PC-9 (cell line): ENCODE data around the gene CRYGD. TPM values are rescaled to one million over a fixed set of nuclear protein-coding genes. Genes with fewer than 3 reads are reported as not detected.
"Not testable (repeated sequence)": the region's sequence is repeated elsewhere in the genome, so short reads cannot be mapped to it uniquely, and the experiment has no call there.

ENCODE experiments used
- BruUV-seq: library from RNA; stranded (reverse); fragments of 400-500 nt; replicated peaks from 2 replicates; lab custom pipeline; 2021; lab: Mats Ljungman, UMichigan
- CTCF ChIA-PET: fragments of 300-600 bp; sonication (Branson Sonifier 250); formaldehyde crosslinking; loops from one replicate; lab custom pipeline; 2022; ENCODE audit warnings: antibody characterized with exemption; lab: Charles Lee
- POLR2A ChIA-PET: fragments of 300-600 bp; sonication (Branson Sonifier 250); formaldehyde crosslinking; loops from one replicate; lab custom pipeline; 2022; ENCODE audit warnings: antibody characterized with exemption; ENCODE audit not compliant: unreplicated experiment; lab: Charles Lee
- DNase-seq, 2 experiments: peaks; one replicate each; pipeline versions ENCODE4 v3.0.0 to v3.0.0-alpha.2; 2015 to 2022; ENCODE audit warnings: mixed read lengths in 1 of 2
- H2AFZ ChIP-seq: fragments of 200-600 bp; sonication (generic); 2 replicates; pipeline ENCODE4 v1.8.1; 2017; ENCODE audit warnings: antibody characterized with exemption
- H3F3A ChIP-seq: fragments of 200-600 bp; sonication (generic); 2 replicates; pipeline ENCODE4 v1.8.1; 2017; ENCODE audit warnings: antibody characterized with exemption, mild to moderate bottlenecking, low read depth; ENCODE audit not compliant: insufficient read depth
- H3K27ac ChIP-seq: fragments of 200-600 bp; sonication (generic); 2 replicates; pipeline ENCODE4 v1.6.1; 2016; ENCODE audit warnings: mixed run types
- H3K27me3 ChIP-seq: fragments of 200-600 bp; sonication (generic); 2 replicates; pipeline ENCODE4 v1.6.1; 2016; ENCODE audit warnings: low read depth, mixed run types; ENCODE audit not compliant: insufficient read depth
- H3K36me3 ChIP-seq: fragments of 200-600 bp; sonication (generic); 2 replicates; pipeline ENCODE4 v1.6.1; 2016; ENCODE audit warnings: low read depth, mixed run types
- H3K4me1 ChIP-seq: fragments of 200-600 bp; sonication (generic); replicated peaks from 2 replicates; pipeline ENCODE4 v1.6.1; 2016; ENCODE audit warnings: mixed run types; ENCODE audit not compliant: insufficient read depth
- H3K4me2 ChIP-seq: fragments of 200-600 bp; sonication (generic); 2 replicates; pipeline ENCODE4 v1.6.1; 2017; ENCODE audit warnings: mixed run types
- H3K4me3 ChIP-seq: fragments of 200-600 bp; sonication (generic); 2 replicates; pipeline ENCODE4 v1.6.1; 2016; ENCODE audit warnings: mixed run types
- H3K79me2 ChIP-seq: fragments of 200-600 bp; sonication (generic); 2 replicates; pipeline ENCODE4 v1.6.1; 2017; ENCODE audit warnings: low read depth, mixed run types
- H3K9me2 ChIP-seq: fragments of 200-600 bp; sonication (generic); 2 replicates; pipeline ENCODE4 v1.8.1; 2017; ENCODE audit warnings: mild to moderate bottlenecking; ENCODE audit not compliant: insufficient read depth
- H3K9me3 ChIP-seq: fragments of 200-600 bp; sonication (generic); 2 replicates; pipeline ENCODE4 v1.8.1; 2016; ENCODE audit warnings: low read depth; ENCODE audit not compliant: insufficient read depth
- H4K20me1 ChIP-seq: fragments of 200-600 bp; sonication (generic); 2 replicates; pipeline ENCODE4 v1.8.1; 2017; ENCODE audit not compliant: insufficient read depth
- EZH2 ChIP-seq: fragments of 200-600 bp; sonication (generic); IDR thresholded peaks from 2 replicates; pipeline ENCODE4 v1.8.0; 2017; ENCODE audit warnings: antibody characterized with exemption, low read depth
- intact Hi-C: fragments of 100-400 bp; cut with micrococcal nuclease; formaldehyde crosslinking; loops from one replicate; pipeline ENCODE4 v1.10.0; 2022; ENCODE audit not compliant: unreplicated experiment
- total RNA-seq: library from RNA; stranded (reverse); gene quantifications from 2 replicates; pipeline ENCODE4 v1.2.3, GENCODE V29; 2021
- TF ChIP-seq, protein P1 (sequence below): fragments of 200-600 bp; sonication (generic); conservative IDR thresholded peaks from 2 replicates; pipeline ENCODE4 v1.6.1; 2017; ENCODE audit warnings: mixed run types, antibody characterized with exemption, mild to moderate bottlenecking, moderate library complexity

Gene CRYGD
- total RNA-seq, 1 experiment from 2014 or later, result not detected

DNA sequence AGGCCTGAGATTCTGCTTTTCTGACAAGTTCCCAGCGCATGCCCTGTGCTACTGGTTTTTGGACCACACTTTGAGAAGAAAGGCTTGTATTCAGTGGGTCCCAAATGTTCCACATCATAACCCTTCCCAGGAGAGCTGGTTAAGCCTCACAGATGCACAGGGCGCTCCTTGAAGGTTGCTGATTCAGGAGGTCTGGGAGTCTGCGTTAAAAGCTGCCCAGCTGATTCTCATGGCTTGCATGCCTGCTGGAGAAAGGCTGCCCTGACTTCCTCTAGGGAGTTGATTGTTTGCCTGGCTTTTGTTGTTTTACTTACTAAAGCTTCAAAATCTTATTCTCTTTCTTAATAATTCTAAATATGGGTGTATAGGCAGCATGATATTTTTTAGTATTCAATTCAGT lies 20.7 kb downstream of the CRYGD start:
- no peak overlapping the region for H3K4me2 ChIP-seq
- H4K20me1 ChIP-seq, result no peaks in the 10 kb centered on the region
- no TSS peak for BruUV-seq
- CTCF ChIA-PET, result interaction anchor here (0.6 kb wide), 1 partner anchor 1106 kb away, joined by 3 read pairs; no protein-coding TSS in a partner anchor
- intact Hi-C loops, result loop anchor here (2.0 kb wide), 1 partner anchor 71 kb away; no protein-coding TSS in a partner anchor
- no peaks in the 10 kb centered on the region for H3F3A ChIP-seq
- TF ChIP-seq, protein P1, sequence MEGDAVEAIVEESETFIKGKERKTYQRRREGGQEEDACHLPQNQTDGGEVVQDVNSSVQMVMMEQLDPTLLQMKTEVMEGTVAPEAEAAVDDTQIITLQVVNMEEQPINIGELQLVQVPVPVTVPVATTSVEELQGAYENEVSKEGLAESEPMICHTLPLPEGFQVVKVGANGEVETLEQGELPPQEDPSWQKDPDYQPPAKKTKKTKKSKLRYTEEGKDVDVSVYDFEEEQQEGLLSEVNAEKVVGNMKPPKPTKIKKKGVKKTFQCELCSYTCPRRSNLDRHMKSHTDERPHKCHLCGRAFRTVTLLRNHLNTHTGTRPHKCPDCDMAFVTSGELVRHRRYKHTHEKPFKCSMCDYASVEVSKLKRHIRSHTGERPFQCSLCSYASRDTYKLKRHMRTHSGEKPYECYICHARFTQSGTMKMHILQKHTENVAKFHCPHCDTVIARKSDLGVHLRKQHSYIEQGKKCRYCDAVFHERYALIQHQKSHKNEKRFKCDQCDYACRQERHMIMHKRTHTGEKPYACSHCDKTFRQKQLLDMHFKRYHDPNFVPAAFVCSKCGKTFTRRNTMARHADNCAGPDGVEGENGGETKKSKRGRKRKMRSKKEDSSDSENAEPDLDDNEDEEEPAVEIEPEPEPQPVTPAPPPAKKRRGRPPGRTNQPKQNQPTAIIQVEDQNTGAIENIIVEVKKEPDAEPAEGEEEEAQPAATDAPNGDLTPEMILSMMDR, result no peak
- TF ChIP-seq EZH2, result no peak
- no peak overlapping the region for H2AFZ ChIP-seq
- DNase-seq, result no peak
- H3K27ac ChIP-seq, result no peak overlapping the region
- no peaks in the 10 kb centered on the region for H3K36me3 ChIP-seq
- H3K4me1 ChIP-seq, result no peaks in the 10 kb centered on the region
- POLR2A ChIA-PET, result no interaction called here
- no peak overlapping the region for H3K4me3 ChIP-seq
- H3K27me3 ChIP-seq, result no peaks in the 10 kb centered on the region
- no peaks in the 10 kb centered on the region for H3K79me2 ChIP-seq
- no peaks in the 10 kb centered on the region for H3K9me2 ChIP-seq
- H3K9me3 ChIP-seq, result no peaks in the 10 kb centered on the region

DNA sequence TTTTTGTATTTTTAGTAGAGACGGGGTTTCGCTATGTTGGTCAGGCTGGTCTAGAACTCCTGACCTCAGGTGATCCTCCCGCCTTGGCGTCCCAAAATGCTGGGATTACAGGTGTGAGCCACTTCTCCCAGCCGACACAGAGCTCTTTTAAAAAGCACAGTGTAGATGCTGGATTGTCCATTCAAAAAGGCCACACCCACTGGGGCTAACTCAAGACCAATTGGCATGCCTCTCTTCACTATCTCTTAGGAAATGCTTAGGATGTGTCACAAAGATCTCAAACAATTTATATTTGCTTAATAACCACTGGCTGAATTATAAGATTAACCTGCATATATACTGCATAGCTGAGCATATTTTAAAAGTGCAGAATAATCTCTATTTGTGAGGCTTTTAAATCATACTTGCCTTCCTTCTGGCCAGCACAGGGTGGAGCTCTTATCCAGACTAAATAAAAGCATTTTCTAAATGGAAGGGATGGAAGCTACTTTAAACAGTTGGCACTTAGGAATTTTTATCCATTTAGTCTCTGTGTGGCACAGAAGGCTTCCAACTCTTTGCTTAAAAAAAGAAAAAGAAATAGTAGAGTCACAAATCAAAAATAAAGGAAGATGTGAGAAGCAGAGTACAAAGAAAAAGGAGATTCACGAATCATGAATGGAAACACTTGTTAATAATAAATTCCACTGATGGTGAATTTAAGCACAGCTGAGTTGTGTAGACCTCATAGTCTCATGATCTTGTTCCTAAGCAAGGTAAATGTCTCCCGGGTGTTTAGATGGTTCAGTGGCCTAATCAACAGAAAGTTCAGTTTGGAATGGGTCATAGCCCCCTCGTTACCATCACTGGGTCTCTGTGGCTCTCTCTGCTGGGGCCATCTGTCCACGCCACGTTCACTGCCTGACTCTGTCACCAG lies 22.4 kb downstream of the CRYGD start:
- Histone ChIP-seq H2AFZ (no peak overlapping the region), H3F3A (no peaks in the 10 kb centered on the region), H4K20me1 (no peaks in the 10 kb centered on the region), H3K36me3 (no peaks in the 10 kb centered on the region), H3K4me1 (no peaks in the 10 kb centered on the region), H3K4me3 (no peak overlapping the region), H3K9me3 (no peaks in the 10 kb centered on the region), H3K9me2 (no peaks in the 10 kb centered on the region), H3K4me2 (no peak overlapping the region), H3K79me2 (no peaks in the 10 kb centered on the region), H3K27me3 (no peaks in the 10 kb centered on the region), H3K27ac (no peak overlapping the region)
- peak in 1 of 2 experiments; percentile 38 for DNase-seq
- BruUV-seq, result no TSS peak
- intact Hi-C loops, result loop anchor here (1.0 to 2.0 kb wide), 2 partner anchors 73 to 153 kb away; partner anchors contain the start of gene IDH1
- TF ChIP-seq, protein P1, result peak; percentile 65
- TF ChIP-seq EZH2, result no peak
- POLR2A ChIA-PET, result interaction anchor here (0.6 to 0.7 kb wide), 2 partner anchors 153 to 243 kb away, joined by 3 read pairs; partner anchors contain the start of gene IDH1
- CTCF ChIA-PET, result interaction anchor here (0.6 to 1.7 kb wide), 4 partner anchors 73 to 533 kb away, joined by 4 to 8 read pairs (median 8); partner anchors contain the start of gene IDH1

DNA sequence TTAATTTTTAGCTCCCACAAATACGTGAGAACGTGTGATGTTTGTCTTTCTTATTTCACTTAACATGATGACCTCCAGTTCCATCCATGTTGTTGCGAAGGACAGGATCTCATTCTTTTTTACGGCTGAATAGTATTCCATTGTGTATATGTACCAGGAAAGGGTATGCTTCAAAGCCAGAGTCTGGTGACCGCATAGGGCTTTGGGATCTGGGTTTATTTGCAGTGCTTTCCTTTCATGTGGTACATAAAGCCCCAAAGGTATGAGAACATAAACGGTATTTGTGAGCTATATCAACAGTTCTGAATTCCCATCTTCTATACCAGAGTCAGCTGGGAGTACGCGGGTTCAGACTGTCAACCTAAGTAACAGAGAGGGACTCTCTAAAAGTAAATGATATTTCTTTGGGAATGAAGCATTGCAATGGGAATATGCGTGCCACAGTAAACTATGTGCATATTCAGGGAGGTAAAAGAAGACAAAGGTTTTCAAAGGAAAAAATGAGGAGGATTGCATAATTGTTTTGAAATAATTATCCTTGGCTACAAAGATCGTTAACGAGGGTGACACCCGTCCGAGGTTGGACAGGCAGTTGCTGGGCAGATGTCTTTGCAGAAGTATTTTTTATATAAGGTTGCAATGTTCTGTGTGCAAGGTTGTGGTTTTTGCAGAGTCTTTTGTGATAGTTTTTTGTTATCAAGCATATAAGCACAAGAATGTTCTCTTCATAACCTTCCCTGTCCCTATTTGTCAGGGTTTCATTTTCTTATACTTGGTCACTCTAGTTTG lies 24.4 kb downstream of the CRYGD start:
- no peak overlapping the region for H3K27ac ChIP-seq
- no peak overlapping the region for H2AFZ ChIP-seq
- DNase-seq, result no peak
- no peaks in the 10 kb centered on the region for H3K4me1 ChIP-seq
- H3K4me3 ChIP-seq, result no peak overlapping the region
- BruUV-seq, result no TSS peak
- no peaks in the 10 kb centered on the region for H3K27me3 ChIP-seq
- CTCF ChIA-PET, result no interaction called here
- POLR2A ChIA-PET, result no interaction called here
- H3K36me3 ChIP-seq, result no peaks in the 10 kb centered on the region
- TF ChIP-seq, protein P1, result no peak
- no peak for TF ChIP-seq EZH2
- H3K79me2 ChIP-seq, result no peaks in the 10 kb centered on the region
- intact Hi-C loops, result no loop called here
- no peaks in the 10 kb centered on the region for H4K20me1 ChIP-seq
- H3K4me2 ChIP-seq, result no peak overlapping the region
- H3K9me2 ChIP-seq, result no peaks in the 10 kb centered on the region
- no peaks in the 10 kb centered on the region for H3F3A ChIP-seq
- no peaks in the 10 kb centered on the region for H3K9me3 ChIP-seq

DNA sequence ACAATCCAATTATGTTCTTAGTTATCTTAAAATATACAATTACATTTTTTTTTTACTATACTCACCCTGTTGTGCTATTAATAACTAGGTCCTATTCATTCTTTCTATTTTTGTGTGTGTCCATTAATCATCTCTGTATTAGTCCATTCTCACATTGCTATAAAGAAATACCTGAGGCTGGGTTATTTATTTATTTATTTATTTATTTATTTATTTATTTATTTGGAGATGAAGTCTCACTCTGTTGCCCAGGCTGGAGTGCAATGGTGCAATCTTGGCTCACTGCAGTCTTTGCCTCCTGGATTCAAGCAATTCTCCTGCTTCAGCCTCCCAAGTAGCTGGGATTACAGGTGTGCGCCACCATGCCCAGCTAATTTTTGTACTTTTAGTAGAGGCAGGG lies 25.6 kb downstream of the CRYGD start:
- H3F3A ChIP-seq, CTCF ChIA-PET, H3K36me3 ChIP-seq, H3K4me1 ChIP-seq, H3K79me2 ChIP-seq, H3K27me3 ChIP-seq, BruUV-seq, H2AFZ ChIP-seq, intact Hi-C loops, POLR2A ChIA-PET, H3K4me3 ChIP-seq, H3K4me2 ChIP-seq, H3K9me2 ChIP-seq, H3K9me3 ChIP-seq, H4K20me1 ChIP-seq, H3K27ac ChIP-seq, DNase-seq: not testable (repeated sequence)
